Ovary (tissue), 9 donors: ENCODE measurements around the gene CADPS2. TPM values are rescaled to one million over a fixed set of nuclear protein-coding genes. Genes with fewer than 3 reads are reported as not detected.

Experiments
- DNase-seq, 5 donors: peaks; one replicate each; pipeline ENCODE4 v3.0.0-alpha.2; 2019 to 2020
- H3K27ac ChIP-seq, 2 donors: fragments of 200-600 bp; one replicate each; pipeline versions ENCODE4 v1.5.1 to v1.8.0; 2019 to 2022
- H3K27me3 ChIP-seq: fragments of 200-600 bp; one replicate; pipeline ENCODE4 v1.8.0; 2022
- H3K36me3 ChIP-seq: fragments of 200-600 bp; sonication (generic); one replicate; pipeline ENCODE4 v1.5.1; 2019
- H3K4me1 ChIP-seq: one replicate; pipeline ENCODE4 v1.8.1; 2013; ENCODE audit warnings: mild to moderate bottlenecking, moderate library complexity; ENCODE audit not compliant: insufficient read depth
- H3K4me3 ChIP-seq: fragments of 200-600 bp; sonication (generic); one replicate; pipeline ENCODE4 v1.5.1; 2017
- H3K9me3 ChIP-seq, 2 donors: fragments of 200-600 bp in 1 of 2; sonication (generic) in 1 of 2; one replicate each; pipeline versions ENCODE4 v1.5.1 to v1.8.1; 2013 to 2019; ENCODE audit warnings: mild to moderate bottlenecking in 1 of 2, moderate library complexity in 1 of 2
- CTCF ChIP-seq, 3 donors: fragments of 450-650 bp in 2 of 3; fragments of 200-600 bp in 1 of 3; IDR thresholded peaks; one replicate each; pipeline versions ENCODE4 v1.5.1 to v1.8.0; 2016 to 2022; ENCODE audit warnings: antibody characterized with exemption in 3 of 3, mild to moderate bottlenecking in 1 of 3
- EP300 ChIP-seq: sonication (generic); formaldehyde crosslinking; IDR thresholded peaks from one replicate; pipeline ENCODE4 v1.6.1; 2017; ENCODE audit warnings: antibody characterized with exemption
- POLR2A ChIP-seq: fragments of 450-650 bp; IDR thresholded peaks from one replicate; pipeline ENCODE4 v1.6.1; 2017; ENCODE audit warnings: antibody characterized with exemption, mild to moderate bottlenecking, moderate library complexity
- WGBS, 3 donors: extraction: QIAGEN DNeasy Blood & Tissue Kit in 1 of 3; methylation state at CpG; one replicate each; pipeline versions ENCODE4 v1.1.5 to v1.1.7; 2013 to 2017; 5-methylcytosine and 5-hydroxymethylcytosine counted together
- intact Hi-C, 4 donors: fragments of 100-400 bp; cut with DNase I; formaldehyde crosslinking; loops; one replicate each; pipeline versions ENCODE4 v1.11.0 to v1.15.1; 2022 to 2023
- polyA plus RNA-seq, 2 donors: library from polyadenylated mRNA; stranded (reverse); fragments of 200-250 nt in 1 of 2; fragments of 350-450 nt in 1 of 2; fragmentation: Illumina TruSeq in 1 of 2; extraction: RNeasy Lipid Tissue Mini Kit (QIAGEN cat#74804) in 1 of 2; gene quantifications; one replicate each; pipeline ENCODE4 v1.2.3, GENCODE V29; 2013 to 2014
- total RNA-seq, 7 donors: library from RNA; depleted of rRNA in 2 of 7; stranded (reverse); fragments of >200 nt in 2 of 7; fragmentation: NEBNext Ultra II Directional in 3 of 7; extraction: Animal tissue kit (Norgen Biotek cat#: 25700) in 3 of 7; gene quantifications; one replicate each; pipeline versions ENCODE4 v1.1.0 to v1.2.4, GENCODE V29; 2016 to 2023
- donor health status: DM: no; HTN: no; CAD: no; lungs with moderate emphysema.
- donor health status: DM: no; HTN: no; CAD: no.
- donor health status: Bipolar disorder and iron deficiency.
- donor health status: DM: yes; HTN: yes; CAD: no.
- donor health status: DM: no; HTN: no; CAD: no.
- donor health status: DM: yes; HTN: yes; CAD: no.

CADPS2 gene
- total and polyA plus RNA-seq, 9 donors: 10.1 to 26.7 (median 16.6) TPM

- no peaks in the 10 kb centered on the region for H3K27me3 ChIP-seq
- H3K27ac ChIP-seq: no peak overlapping the region
- no peaks in the 10 kb centered on the region for H3K9me3 ChIP-seq
- no peak overlapping the region for H3K4me3 ChIP-seq
- TF ChIP-seq CTCF (IDR thresholded peaks at IDR 0.05) (no peak), EP300 (no peak), POLR2A (no peak)
- intact Hi-C loops: no loop called here
- no peaks in the 10 kb centered on the region for H3K36me3 ChIP-seq
- no peak for DNase-seq
- H3K4me1 ChIP-seq: no peaks in the 10 kb centered on the region
These were observed 506.8 kb downstream of the CADPS2 start for GRCh38 chr7:122379491-122379890.

- no peak overlapping the region for H3K4me3 ChIP-seq
- intact Hi-C loops: no loop called here
- H3K27me3 ChIP-seq: no peaks in the 10 kb centered on the region
- DNase-seq: no peak
- TF ChIP-seq POLR2A: no peak
- no peak for TF ChIP-seq CTCF (IDR thresholded peaks at IDR 0.05)
- no peak for TF ChIP-seq EP300
- H3K27ac ChIP-seq: no peak overlapping the region
- no peaks in the 10 kb centered on the region for H3K9me3 ChIP-seq
- H3K4me1 ChIP-seq: no peaks in the 10 kb centered on the region
- H3K36me3 ChIP-seq: no peaks in the 10 kb centered on the region
These were observed 516.5 kb downstream of the CADPS2 start for GRCh38 chr7:122369756-122370155.

GRCh38 chr7:122364761-122365280 lies 521.4 kb downstream of the CADPS2 start:
- WGBS, 3 donors: 86 to 90% (median 88%) methylated on average over 1 of the region's 1 CpG
- intact Hi-C loops: no loop called here
- H3K4me3 ChIP-seq: no peak overlapping the region
- no peak for DNase-seq
- H3K36me3 ChIP-seq: no peaks in the 10 kb centered on the region
- no peaks in the 10 kb centered on the region for H3K27me3 ChIP-seq
- H3K4me1 ChIP-seq: no peaks in the 10 kb centered on the region
- no peaks in the 10 kb centered on the region for H3K9me3 ChIP-seq
- H3K27ac ChIP-seq: no peak overlapping the region
- TF ChIP-seq CTCF (IDR thresholded peaks at IDR 0.05) (no peak), EP300 (no peak), POLR2A (no peak)

- Histone ChIP-seq H3K4me3 (no peak overlapping the region), H3K36me3 (no peaks in the 10 kb centered on the region), H3K4me1 (no peaks in the 10 kb centered on the region), H3K27me3 (no peaks in the 10 kb centered on the region), H3K27ac (no peak overlapping the region), H3K9me3 (no peaks in the 10 kb centered on the region)
- DNase-seq: no peak
- TF ChIP-seq POLR2A (no peak), CTCF (IDR thresholded peaks at IDR 0.05) (no peak), EP300 (no peak)
- WGBS, 3 donors: 88 to 92% (median 88%) methylated on average over 2 of the region's 2 CpGs
- intact Hi-C loops: no loop called here
These were observed 523.1 kb downstream of the CADPS2 start for GRCh38 chr7:122363144-122363543.
